Testis (tissue), 2 donors: ENCODE results near the gene PSMB7.

Experiments
- POLR2A ChIP-seq: fragments of 450-650 bp; IDR thresholded peaks from one replicate; pipeline ENCODE4 v1.6.1; 2017; ENCODE audit warnings: antibody characterized with exemption, mild to moderate bottlenecking, moderate library complexity
- TF ChIP-seq, protein P1 (sequence below), 3 experiments: fragments of 450-650 bp in 2 of 3; fragments of 200-600 bp in 1 of 3; sonication (generic) in 1 of 3; IDR thresholded peaks; one replicate each; pipeline ENCODE4 v1.5.1; 2016 to 2019; ENCODE audit warnings: antibody characterized with exemption in 3 of 3, mild to moderate bottlenecking in 2 of 3, moderate library complexity in 1 of 3

DNA sequence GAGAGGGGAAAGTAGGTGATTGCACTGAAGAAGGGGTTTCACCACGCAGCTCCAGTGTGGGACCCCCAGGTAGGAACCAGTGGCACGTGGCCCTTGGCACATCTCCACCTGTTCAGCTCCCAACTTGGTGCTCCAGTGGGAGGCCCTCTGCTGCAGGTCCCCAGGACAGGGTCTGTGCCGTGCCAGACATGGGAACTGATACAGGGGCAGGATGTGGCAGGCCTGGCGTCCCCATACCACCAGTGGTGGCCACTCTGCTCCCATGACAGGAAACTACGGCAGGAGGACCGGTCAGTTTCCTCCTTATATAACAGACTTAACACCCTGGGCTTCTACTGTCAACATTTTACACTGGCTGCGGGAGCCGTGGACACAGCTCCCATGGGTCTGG lies 67.3 kb downstream of the PSMB7 start:
- TF ChIP-seq, protein P1, sequence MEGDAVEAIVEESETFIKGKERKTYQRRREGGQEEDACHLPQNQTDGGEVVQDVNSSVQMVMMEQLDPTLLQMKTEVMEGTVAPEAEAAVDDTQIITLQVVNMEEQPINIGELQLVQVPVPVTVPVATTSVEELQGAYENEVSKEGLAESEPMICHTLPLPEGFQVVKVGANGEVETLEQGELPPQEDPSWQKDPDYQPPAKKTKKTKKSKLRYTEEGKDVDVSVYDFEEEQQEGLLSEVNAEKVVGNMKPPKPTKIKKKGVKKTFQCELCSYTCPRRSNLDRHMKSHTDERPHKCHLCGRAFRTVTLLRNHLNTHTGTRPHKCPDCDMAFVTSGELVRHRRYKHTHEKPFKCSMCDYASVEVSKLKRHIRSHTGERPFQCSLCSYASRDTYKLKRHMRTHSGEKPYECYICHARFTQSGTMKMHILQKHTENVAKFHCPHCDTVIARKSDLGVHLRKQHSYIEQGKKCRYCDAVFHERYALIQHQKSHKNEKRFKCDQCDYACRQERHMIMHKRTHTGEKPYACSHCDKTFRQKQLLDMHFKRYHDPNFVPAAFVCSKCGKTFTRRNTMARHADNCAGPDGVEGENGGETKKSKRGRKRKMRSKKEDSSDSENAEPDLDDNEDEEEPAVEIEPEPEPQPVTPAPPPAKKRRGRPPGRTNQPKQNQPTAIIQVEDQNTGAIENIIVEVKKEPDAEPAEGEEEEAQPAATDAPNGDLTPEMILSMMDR (IDR thresholded peaks at IDR 0.05): no peak
- no peak for TF ChIP-seq POLR2A
